K562 (cell line): Measurements from ENCODE around the gene ATG10. TPM values are rescaled to one million over a fixed set of nuclear protein-coding genes. Genes with fewer than 3 reads are reported as not detected.

ENCODE experiments used
- CCNT2 ChIP-seq: IDR thresholded peaks from 2 replicates; pipeline ENCODE4 v1.6.1; 2011; ENCODE audit warnings: borderline replicate concordance, low read depth, mild to moderate bottlenecking, moderate library complexity, mixed read lengths, low read length; ENCODE audit not compliant: insufficient read length; ENCODE audit errors: extremely low read depth
- DLX4 ChIP-seq: fragments of 250-450 bp; sonication (Bioruptor Pico); IDR thresholded peaks from 2 replicates; pipeline ENCODE4 v1.6.1; 2021; ENCODE audit warnings: mild to moderate bottlenecking
- FOXA3 ChIP-seq, 2 experiments: fragments of 450-650 bp in 1 of 2; sonication (generic) in 1 of 2; formaldehyde crosslinking; IDR thresholded peaks in 1 of 2; conservative IDR thresholded peaks in 1 of 2; 2 replicates each; pipeline versions ENCODE4 v1.4.0 to v1.8.0; 2020 to 2022; ENCODE audit warnings: mild to moderate bottlenecking in 2 of 2, missing genetic modification reagents in 1 of 2
- FOXK2 ChIP-seq, 2 experiments: fragments of 450-650 bp; IDR thresholded peaks in 1 of 2; conservative IDR thresholded peaks in 1 of 2; 2 replicates each; pipeline ENCODE4 v1.6.1; 2016; ENCODE audit warnings: low read depth in 2 of 2, mild to moderate bottlenecking in 1 of 2
- NFATC3 ChIP-seq: fragments of 450-650 bp; IDR thresholded peaks from 2 replicates; pipeline ENCODE4 v1.6.1; 2017; ENCODE audit warnings: mild to moderate bottlenecking
- PHF21A ChIP-seq: fragments of 450-650 bp; IDR thresholded peaks from 2 replicates; pipeline ENCODE4 v1.6.1; 2017; ENCODE audit warnings: low read depth, borderline replicate concordance
- POLR2G ChIP-seq: fragments of 200-400 bp; formaldehyde crosslinking; IDR thresholded peaks from 2 replicates; pipeline ENCODE4 v1.6.1; 2017; ENCODE audit warnings: low read depth, mild to moderate bottlenecking, antibody characterized with exemption, low read length, moderate library complexity
- PTBP1 ChIP-seq: fragments of 200-400 bp; formaldehyde crosslinking; IDR thresholded peaks from 2 replicates; pipeline ENCODE4 v1.6.1; 2017; ENCODE audit warnings: low read depth, low read length
- YY1 ChIP-seq, 3 experiments: IDR thresholded peaks; 2 replicates each; pipeline ENCODE4 v1.6.1; 2011; ENCODE audit warnings: low read length in 2 of 3, mild to moderate bottlenecking in 2 of 3, moderate library complexity in 2 of 3, borderline replicate concordance in 1 of 3, control low read depth in 1 of 3, low read depth in 1 of 3; ENCODE audit not compliant: insufficient read depth in 3 of 3, insufficient replicate concordance in 2 of 3, control insufficient read depth in 1 of 3, insufficient read length in 1 of 3; ENCODE audit errors: extremely low read depth in 1 of 3
- ZKSCAN1 ChIP-seq: fragments of 150-350 bp; IDR thresholded peaks from 2 replicates; pipeline ENCODE4 v1.6.1; 2016; ENCODE audit warnings: low read depth, low read length
- ZNF175 ChIP-seq: fragments of 200-800 bp; sonication (Bioruptor generic); IDR thresholded peaks from 2 replicates; pipeline ENCODE4 v1.6.1; 2016; ENCODE audit warnings: low read depth, mild to moderate bottlenecking, missing genetic modification characterization, missing compliant biosample characterization
- ZNF316 ChIP-seq: fragments of 450-650 bp; IDR thresholded peaks from 2 replicates; pipeline ENCODE4 v1.6.1; 2016
- ZNF407 ChIP-seq: fragments of 450-650 bp; IDR thresholded peaks from 2 replicates; pipeline ENCODE4 v1.6.1; 2016; ENCODE audit warnings: low read depth
- polyA plus RNA-seq, 8 experiments: library from polyadenylated mRNA; depleted of rRNA in 4 of 8; stranded (reverse) in 5 of 8; unstranded in 3 of 8; fragments of >200 nt; fragmentation: Nextera tagmentation in 2 of 8; fragmentation: Illumina TruSeq in 1 of 8; extraction: Ambion mirVana in 2 of 8; extraction: Trizol in 1 of 8; gene quantifications; 2 replicates each; pipeline versions ENCODE4 v1.2.1 to v1.2.3, GENCODE V29; 2011 to 2014; ENCODE audit warnings: inconsistent platforms in 1 of 8, missing spikeins in 1 of 8
- total RNA-seq, 7 experiments: library from RNA; depleted of rRNA in 6 of 7; stranded (reverse); fragments of >200 nt in 6 of 7; fragmentation: Illumina TruSeq in 2 of 7; extraction: Trizol in 2 of 7; gene quantifications; 2 replicates each; pipeline versions ENCODE4 v1.2.1 to v1.2.3, GENCODE V29; 2011 to 2021; ENCODE audit warnings: low replicate concordance in 1 of 7
- TF ChIP-seq, protein P1 (sequence below): fragments of 450-650 bp; formaldehyde crosslinking; IDR thresholded peaks from 2 replicates; pipeline ENCODE4 v1.4.0; 2020; ENCODE audit warnings: mild to moderate bottlenecking, moderate library complexity
- TF ChIP-seq, protein P2 (sequence below), 3 experiments: IDR thresholded peaks in 2 of 3; conservative IDR thresholded peaks in 1 of 3; 2 replicates each; pipeline ENCODE4 v1.5.1; 2011 to 2012; ENCODE audit warnings: low read length in 3 of 3, mild to moderate bottlenecking in 3 of 3, control low read depth in 2 of 3, improper control_type of control experiment in 1 of 3, inconsistent platforms in 1 of 3, low read depth in 1 of 3, mixed read lengths in 1 of 3, moderate library complexity in 1 of 3; ENCODE audit not compliant: insufficient read depth in 2 of 3

The ATG10 gene
- total and polyA plus RNA-seq, 9 of the 15 experiments (the other 6 are each of a cell fraction or from before 2014, with no cell fraction given), result 7.0 to 18.8 (median 14.6) TPM

- TF ChIP-seq, protein P1, sequence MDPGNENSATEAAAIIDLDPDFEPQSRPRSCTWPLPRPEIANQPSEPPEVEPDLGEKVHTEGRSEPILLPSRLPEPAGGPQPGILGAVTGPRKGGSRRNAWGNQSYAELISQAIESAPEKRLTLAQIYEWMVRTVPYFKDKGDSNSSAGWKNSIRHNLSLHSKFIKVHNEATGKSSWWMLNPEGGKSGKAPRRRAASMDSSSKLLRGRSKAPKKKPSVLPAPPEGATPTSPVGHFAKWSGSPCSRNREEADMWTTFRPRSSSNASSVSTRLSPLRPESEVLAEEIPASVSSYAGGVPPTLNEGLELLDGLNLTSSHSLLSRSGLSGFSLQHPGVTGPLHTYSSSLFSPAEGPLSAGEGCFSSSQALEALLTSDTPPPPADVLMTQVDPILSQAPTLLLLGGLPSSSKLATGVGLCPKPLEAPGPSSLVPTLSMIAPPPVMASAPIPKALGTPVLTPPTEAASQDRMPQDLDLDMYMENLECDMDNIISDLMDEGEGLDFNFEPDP (CRISPR knock-in tag), result no peak
- TF ChIP-seq FOXK2 (conservative IDR thresholded peaks at IDR 0.05 in 1 of 2, IDR thresholded peaks at IDR 0.05 in 1 of 2; ENCODE audit: low read depth in 2 of 2) (peak; percentile 59 to 79; a peak in 3 of 4 replicates), NFATC3 (0 out of 2 replicates have a peak, but pooled peaks have one; percentile 21), YY1 (IDR thresholded peaks at IDR 0.05; ENCODE audit: borderline replicate concordance in 1 of 3, control insufficient read depth in 1 of 3, extremely low read depth in 1 of 3, insufficient read depth in 3 of 3, insufficient read length in 1 of 3, insufficient replicate concordance in 2 of 3, low read depth in 1 of 3, low read length in 2 of 3) (no peak), PHF21A (no peak), ZNF407 (no peak), ZKSCAN1 (no peak), PTBP1 (no peak), FOXA3 (CRISPR knock-in tag; conservative IDR thresholded peaks at IDR 0.05 in 1 of 2, IDR thresholded peaks at IDR 0.05 in 1 of 2) (peak in 1 of 2 experiments; percentile 57; a peak in 2 of 4 replicates), POLR2G (no peak), ZNF175 (CRISPR knock-in tag) (no peak), CCNT2 (no peak), ZNF316 (no peak), DLX4 (no peak)
- TF ChIP-seq, protein P2, sequence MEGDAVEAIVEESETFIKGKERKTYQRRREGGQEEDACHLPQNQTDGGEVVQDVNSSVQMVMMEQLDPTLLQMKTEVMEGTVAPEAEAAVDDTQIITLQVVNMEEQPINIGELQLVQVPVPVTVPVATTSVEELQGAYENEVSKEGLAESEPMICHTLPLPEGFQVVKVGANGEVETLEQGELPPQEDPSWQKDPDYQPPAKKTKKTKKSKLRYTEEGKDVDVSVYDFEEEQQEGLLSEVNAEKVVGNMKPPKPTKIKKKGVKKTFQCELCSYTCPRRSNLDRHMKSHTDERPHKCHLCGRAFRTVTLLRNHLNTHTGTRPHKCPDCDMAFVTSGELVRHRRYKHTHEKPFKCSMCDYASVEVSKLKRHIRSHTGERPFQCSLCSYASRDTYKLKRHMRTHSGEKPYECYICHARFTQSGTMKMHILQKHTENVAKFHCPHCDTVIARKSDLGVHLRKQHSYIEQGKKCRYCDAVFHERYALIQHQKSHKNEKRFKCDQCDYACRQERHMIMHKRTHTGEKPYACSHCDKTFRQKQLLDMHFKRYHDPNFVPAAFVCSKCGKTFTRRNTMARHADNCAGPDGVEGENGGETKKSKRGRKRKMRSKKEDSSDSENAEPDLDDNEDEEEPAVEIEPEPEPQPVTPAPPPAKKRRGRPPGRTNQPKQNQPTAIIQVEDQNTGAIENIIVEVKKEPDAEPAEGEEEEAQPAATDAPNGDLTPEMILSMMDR (IDR thresholded peaks at IDR 0.05 in 2 of 3, conservative IDR thresholded peaks at IDR 0.05 in 1 of 3; ENCODE audit: insufficient read depth in 2 of 3, low read depth in 1 of 3, low read length in 3 of 3), result peak in 2 of 3 experiments; percentile 46 to 62; a peak in 5 of 6 replicates
These were observed 135.4 kb downstream of the ATG10 start (continued) for GRCh38 chr5:82107267-82107666.
